ENCODE results near the gene TANC1. TPM values are rescaled to one million over a fixed set of nuclear protein-coding genes. Genes with fewer than 3 reads are reported as not detected.

Gene TANC1
- total and polyA plus RNA-seq, 2 of the 4 experiments (the other 2 are of a cell fraction) = 10.2 to 12.9 TPM

- Histone ChIP-seq H4K8ac (ENCODE audit: low read depth in 2 of 2, low read length in 2 of 2) (no peak overlapping the region), H3K14ac (replicated peaks; ENCODE audit: low read depth, low read length) (no peak overlapping the region), H2BK20ac (ENCODE audit: low read depth, low read length) (no peak overlapping the region), H3K9me1 (ENCODE audit: insufficient read depth, low read length) (no peaks in the 10 kb centered on the region), H2BK15ac (ENCODE audit: low read depth, low read length) (no peak overlapping the region), H3K4me2 (ENCODE audit: low read depth, low read length) (no peak overlapping the region), H3K27me3 (ENCODE audit: control insufficient read depth, insufficient read depth, low read length) (no peaks in the 10 kb centered on the region), H3K79me1 (ENCODE audit: low read depth in 1 of 2, low read length in 2 of 2) (no peaks in the 10 kb centered on the region), H3K18ac (ENCODE audit: low read depth, low read length) (no peak overlapping the region), H3K4ac (ENCODE audit: low read depth, low read length) (no peak overlapping the region), H4K91ac (ENCODE audit: insufficient read depth, low read depth, low read length) (no peak overlapping the region), H3K9ac (ENCODE audit: low read depth, low read length) (no peak overlapping the region), H2AK9ac (replicated peaks; ENCODE audit: low read depth, low read length, poor library complexity) (no peak overlapping the region), H2BK120ac (ENCODE audit: low read depth, low read length) (no peak overlapping the region), H3K4me1 (ENCODE audit: control insufficient read depth, insufficient read depth, low read length) (peaks cover 3% of the 10 kb centered on the region), H3K23ac (ENCODE audit: low read depth, low read length) (no peak overlapping the region), H4K5ac (ENCODE audit: low read depth, low read length) (no peak overlapping the region), H2AFZ (replicated peaks; ENCODE audit: low read length, poor library complexity) (no peak overlapping the region), H4K20me1 (ENCODE audit: insufficient read depth, low read length) (no peaks in the 10 kb centered on the region), H2AK5ac (ENCODE audit: low read depth, low read length) (no peak overlapping the region), H3K4me3 (ENCODE audit: insufficient read depth, low read depth, low read length) (no peak overlapping the region), H2BK5ac (ENCODE audit: low read depth, low read length, poor library complexity, severe bottlenecking) (no peak overlapping the region), H3K56ac (ENCODE audit: extremely low read depth, insufficient read depth, low read length) (no peak overlapping the region), H3K9me3 (ENCODE audit: control insufficient read depth, insufficient read depth, low read length) (no peaks in the 10 kb centered on the region), H3K36me3 (ENCODE audit: control insufficient read depth, insufficient read depth, low read length) (no peaks in the 10 kb centered on the region), H3K27ac (ENCODE audit: insufficient read depth, low read length) (no peak overlapping the region)
- intact Hi-C loops (cut with micrococcal nuclease) (no loop called here), in situ Hi-C loops (cut with MboI; ENCODE audit: low sequenced_read_pairs) (no loop called here), dilution Hi-C loops (cut with HindIII; ENCODE audit: low sequenced_read_pairs, unreplicated experiment) (no loop called here)
- ChIA-PET CTCF (no interaction called here), POLR2A (ENCODE audit: unreplicated experiment) (no interaction called here)
- no peak for TF ChIP-seq MAZ (IDR thresholded peaks at IDR 0.05; ENCODE audit: borderline replicate concordance, low read depth, low read length)
- BruUV-seq (replicated peaks) = no TSS peak
- WGBS, 2 experiments (ENCODE audit: extremely low coverage in 2 of 2, insufficient read length in 1 of 2) = no CpG with 5 or more reads among the region's 1 CpG
- ATAC-seq (ENCODE audit: low read depth) (no peak), DNase-seq (no peak)
These were observed 10.1 kb upstream of the TANC1 start for GRCh38 chr2:158958365-158958764.

Measured in IMR-90 (cell line).